ENCODE data around the gene PAIP2B.

Gene PAIP2B

GRCh38 chr2:71148506-71149063 is 78.3 kb downstream of the PAIP2B start:
- Histone ChIP-seq H3K36me3 (ENCODE audit: insufficient read depth) (peaks cover 11% of the 10 kb centered on the region; the same call in 1 of the 2 replicates), H4K20me1 (ENCODE audit: insufficient read depth) (no peaks in the 10 kb centered on the region), H3K27ac (no peak overlapping the region), H3K27me3 (ENCODE audit: insufficient read depth, low read depth) (no peaks in the 10 kb centered on the region), H3K4me2 (no peak overlapping the region), H3K4me1 (ENCODE audit: low read depth, poor library complexity, severe bottlenecking) (no peaks in the 10 kb centered on the region), H3K9ac (no peak overlapping the region), H3K4me3 (IDR thresholded peaks at IDR 0.05; ENCODE audit: insufficient read depth, low read depth, low read length) (no peak overlapping the region), H2AFZ (ENCODE audit: low read depth) (no peak overlapping the region), H3K79me2 (ENCODE audit: insufficient read depth, low read depth) (no peaks in the 10 kb centered on the region)
- TF ChIP-seq, protein P1, sequence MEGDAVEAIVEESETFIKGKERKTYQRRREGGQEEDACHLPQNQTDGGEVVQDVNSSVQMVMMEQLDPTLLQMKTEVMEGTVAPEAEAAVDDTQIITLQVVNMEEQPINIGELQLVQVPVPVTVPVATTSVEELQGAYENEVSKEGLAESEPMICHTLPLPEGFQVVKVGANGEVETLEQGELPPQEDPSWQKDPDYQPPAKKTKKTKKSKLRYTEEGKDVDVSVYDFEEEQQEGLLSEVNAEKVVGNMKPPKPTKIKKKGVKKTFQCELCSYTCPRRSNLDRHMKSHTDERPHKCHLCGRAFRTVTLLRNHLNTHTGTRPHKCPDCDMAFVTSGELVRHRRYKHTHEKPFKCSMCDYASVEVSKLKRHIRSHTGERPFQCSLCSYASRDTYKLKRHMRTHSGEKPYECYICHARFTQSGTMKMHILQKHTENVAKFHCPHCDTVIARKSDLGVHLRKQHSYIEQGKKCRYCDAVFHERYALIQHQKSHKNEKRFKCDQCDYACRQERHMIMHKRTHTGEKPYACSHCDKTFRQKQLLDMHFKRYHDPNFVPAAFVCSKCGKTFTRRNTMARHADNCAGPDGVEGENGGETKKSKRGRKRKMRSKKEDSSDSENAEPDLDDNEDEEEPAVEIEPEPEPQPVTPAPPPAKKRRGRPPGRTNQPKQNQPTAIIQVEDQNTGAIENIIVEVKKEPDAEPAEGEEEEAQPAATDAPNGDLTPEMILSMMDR (conservative IDR thresholded peaks at IDR 0.05; ENCODE audit: low read depth, low read length): no peak

DNA sequence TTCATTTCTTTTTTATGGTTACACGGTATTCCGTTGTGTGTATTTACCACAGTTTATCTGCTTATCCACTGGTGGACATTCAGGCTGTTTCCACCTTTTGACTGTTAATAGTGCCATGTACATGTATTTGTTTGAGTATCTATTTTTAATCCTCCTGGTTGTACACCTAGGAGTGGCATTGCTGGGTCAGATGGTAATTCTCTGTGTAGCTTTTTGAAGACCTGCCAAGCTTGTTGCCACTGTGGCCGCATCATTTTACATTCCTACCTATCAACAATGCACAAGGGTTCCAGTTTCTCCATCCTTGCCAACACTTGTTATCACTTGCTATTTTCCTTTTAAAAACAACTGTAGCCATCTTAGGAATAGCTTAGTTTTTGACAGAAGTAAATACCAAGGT is 83.1 kb downstream of the PAIP2B start:
- no peaks in the 10 kb centered on the region for H3K4me1 ChIP-seq (ENCODE audit: low read depth, poor library complexity, severe bottlenecking)
- no peaks in the 10 kb centered on the region for H3K27me3 ChIP-seq (ENCODE audit: insufficient read depth, low read depth)
- TF ChIP-seq, protein P1 (conservative IDR thresholded peaks at IDR 0.05; ENCODE audit: low read depth, low read length): no peak
- H3K36me3 ChIP-seq (ENCODE audit: insufficient read depth): peaks cover 10% of the 10 kb centered on the region; the same call in 1 of the 2 replicates
- no peak overlapping the region for H3K27ac ChIP-seq
- H3K4me3 ChIP-seq (IDR thresholded peaks at IDR 0.05; ENCODE audit: insufficient read depth, low read depth, low read length): no peak overlapping the region
- no peaks in the 10 kb centered on the region for H3K79me2 ChIP-seq (ENCODE audit: insufficient read depth, low read depth)
- no peak overlapping the region for H3K4me2 ChIP-seq
- H3K9ac ChIP-seq: no peak overlapping the region
- no peaks in the 10 kb centered on the region for H4K20me1 ChIP-seq (ENCODE audit: insufficient read depth)
- H2AFZ ChIP-seq (ENCODE audit: low read depth): no peak overlapping the region

DNA sequence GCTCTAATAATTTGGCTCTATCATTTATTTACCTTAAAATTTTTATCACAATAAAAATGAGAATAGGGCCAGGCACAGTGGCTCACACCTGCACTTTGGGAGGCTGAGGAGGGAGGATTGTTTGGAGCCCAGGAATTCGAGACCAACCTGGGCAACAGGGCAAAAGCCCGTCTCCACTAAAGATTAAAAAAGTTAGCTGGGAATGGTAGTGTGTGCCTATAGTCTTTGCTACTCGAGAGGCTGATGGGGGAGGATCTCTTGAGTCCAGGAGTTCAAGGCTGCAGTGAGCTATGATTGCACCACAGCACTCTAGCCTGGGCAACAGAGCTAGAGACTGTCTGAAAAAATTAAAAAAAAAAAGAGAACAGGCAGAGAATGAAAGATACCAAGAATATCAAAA is 90.7 kb downstream of the PAIP2B start:
- Histone ChIP-seq H3K79me2 (ENCODE audit: insufficient read depth, low read depth) (peaks cover 22% of the 10 kb centered on the region), H3K4me1 (ENCODE audit: low read depth, poor library complexity, severe bottlenecking) (peaks cover 19% of the 10 kb centered on the region), H3K36me3 (ENCODE audit: insufficient read depth) (peaks cover 11% of the 10 kb centered on the region; the same call in 1 of the 2 replicates), H4K20me1 (ENCODE audit: insufficient read depth) (no peaks in the 10 kb centered on the region), H3K9ac (no peak overlapping the region), H2AFZ (ENCODE audit: low read depth) (no peak overlapping the region), H3K4me3 (IDR thresholded peaks at IDR 0.05; ENCODE audit: insufficient read depth, low read depth, low read length) (no peak overlapping the region), H3K27ac (no peak overlapping the region), H3K4me2 (no peak overlapping the region), H3K27me3 (ENCODE audit: insufficient read depth, low read depth) (no peaks in the 10 kb centered on the region)
- TF ChIP-seq, protein P1 (conservative IDR thresholded peaks at IDR 0.05; ENCODE audit: low read depth, low read length): no peak

GRCh38 chr2:71133603-71134002 is 93.3 kb downstream of the PAIP2B start:
- Histone ChIP-seq H3K4me1 (ENCODE audit: low read depth, poor library complexity, severe bottlenecking) (peaks cover 24% of the 10 kb centered on the region), H2AFZ (ENCODE audit: low read depth) (no peak overlapping the region), H3K9ac (no peak overlapping the region), H3K79me2 (ENCODE audit: insufficient read depth, low read depth) (peaks cover 42% of the 10 kb centered on the region), H4K20me1 (ENCODE audit: insufficient read depth) (no peaks in the 10 kb centered on the region), H3K4me2 (no peak overlapping the region), H3K27ac (no peak overlapping the region), H3K27me3 (ENCODE audit: insufficient read depth, low read depth) (no peaks in the 10 kb centered on the region), H3K4me3 (IDR thresholded peaks at IDR 0.05; ENCODE audit: insufficient read depth, low read depth, low read length) (no peak overlapping the region), H3K36me3 (ENCODE audit: insufficient read depth) (peaks cover 11% of the 10 kb centered on the region; the same call in 1 of the 2 replicates)
- TF ChIP-seq, protein P1 (conservative IDR thresholded peaks at IDR 0.05; ENCODE audit: low read depth, low read length): no peak
